Mesothelial cell of epicardium (in vitro differentiated cells): ENCODE data around the gene MARCHF10. TPM values are rescaled to one million over a fixed set of nuclear protein-coding genes. Genes with fewer than 3 reads are reported as not detected.
A peak's percentile ranks its signal among the peaks of the same experiment; 100 is the strongest.

ENCODE experiments used
- DNase-seq, 2 experiments: peaks; one replicate each; pipeline ENCODE4 v3.0.0; 2021; ENCODE audit warnings: low spot score in 2 of 2; ENCODE audit not compliant: unreplicated experiment in 2 of 2
- H3K27ac Mint-ChIP-seq: 2 replicates; pipeline ENCODE4 v1.8.0; 2021; ENCODE audit warnings: mixed read lengths
- H3K27me3 Mint-ChIP-seq: 2 replicates; pipeline ENCODE4 v1.8.0; 2021; ENCODE audit warnings: low read depth, mixed read lengths
- H3K36me3 Mint-ChIP-seq: 2 replicates; pipeline ENCODE4 v1.8.0; 2021; ENCODE audit warnings: mixed read lengths
- H3K4me1 Mint-ChIP-seq: 2 replicates; pipeline ENCODE4 v1.8.0; 2021; ENCODE audit warnings: mixed read lengths
- H3K4me3 Mint-ChIP-seq: 2 replicates; pipeline ENCODE4 v1.8.0; 2021; ENCODE audit warnings: mild to moderate bottlenecking, moderate library complexity, mixed read lengths
- H3K9me3 Mint-ChIP-seq: 2 replicates; pipeline ENCODE4 v1.8.0; 2021; ENCODE audit warnings: mixed read lengths
- total RNA-seq: library from RNA; stranded (reverse); gene quantifications from 3 replicates; pipeline ENCODE4 v1.2.1, GENCODE V29; 2021
- TF ChIP-seq, protein P1 (sequence below): fragments of 200-600 bp; sonication (generic); IDR thresholded peaks from one replicate; pipeline ENCODE4 v1.5.0; 2021; ENCODE audit warnings: antibody characterized with exemption; ENCODE audit not compliant: unreplicated experiment

MARCHF10 gene
- total RNA-seq, 1 donor from 2014 or later = 1.1 TPM

DNA sequence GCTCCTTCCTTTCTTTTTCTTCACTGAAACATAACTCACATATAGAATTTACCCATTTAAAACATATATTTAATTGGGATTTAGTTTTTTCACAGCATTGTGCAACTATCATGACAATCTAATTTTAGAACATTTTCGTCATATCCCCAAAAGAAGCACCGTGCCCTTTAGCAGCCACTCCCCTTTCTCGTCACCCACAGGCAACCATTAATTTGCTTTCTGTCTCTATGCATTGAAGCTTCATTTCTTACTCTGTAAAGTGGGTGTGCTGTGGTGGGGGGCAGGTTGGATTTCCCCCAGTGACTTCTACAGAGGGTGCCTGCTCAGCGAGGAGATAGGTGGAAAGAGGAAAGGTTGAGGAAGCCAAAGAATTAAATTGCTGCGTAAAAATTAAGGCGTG lies 144.8 kb downstream of the MARCHF10 start:
- Mint-ChIP-seq H3K27me3 (no peaks in the 10 kb centered on the region), H3K27ac (no peak overlapping the region)

DNA sequence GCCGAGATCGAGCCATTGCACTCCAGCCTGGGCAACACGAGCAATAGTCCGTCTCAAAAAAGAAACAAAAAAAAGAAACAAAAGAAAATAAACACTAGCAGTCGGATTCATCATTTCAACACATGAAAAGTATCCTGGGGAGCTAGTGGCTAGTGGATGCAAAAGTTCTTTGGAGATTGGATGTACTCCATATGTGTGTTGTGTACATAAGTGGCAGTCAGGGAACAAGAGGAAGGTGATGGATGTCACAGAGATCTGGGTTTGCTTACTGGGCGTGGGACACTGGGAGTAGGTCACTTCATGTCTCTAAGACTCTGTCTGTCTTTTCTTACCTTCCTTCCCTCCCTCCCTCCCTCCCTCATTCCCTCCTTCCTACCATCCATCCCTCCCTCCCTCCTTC lies 145.3 kb downstream of the MARCHF10 start:
- Mint-ChIP-seq H3K4me3 (no peak overlapping the region), H3K36me3 (peaks cover 16% of the 10 kb centered on the region), H3K27me3 (no peaks in the 10 kb centered on the region), H3K9me3 (peaks cover 16% of the 10 kb centered on the region), H3K4me1 (peaks cover 7% of the 10 kb centered on the region), H3K27ac (no peak overlapping the region)
- DNase-seq = no peak
- TF ChIP-seq, protein P1, sequence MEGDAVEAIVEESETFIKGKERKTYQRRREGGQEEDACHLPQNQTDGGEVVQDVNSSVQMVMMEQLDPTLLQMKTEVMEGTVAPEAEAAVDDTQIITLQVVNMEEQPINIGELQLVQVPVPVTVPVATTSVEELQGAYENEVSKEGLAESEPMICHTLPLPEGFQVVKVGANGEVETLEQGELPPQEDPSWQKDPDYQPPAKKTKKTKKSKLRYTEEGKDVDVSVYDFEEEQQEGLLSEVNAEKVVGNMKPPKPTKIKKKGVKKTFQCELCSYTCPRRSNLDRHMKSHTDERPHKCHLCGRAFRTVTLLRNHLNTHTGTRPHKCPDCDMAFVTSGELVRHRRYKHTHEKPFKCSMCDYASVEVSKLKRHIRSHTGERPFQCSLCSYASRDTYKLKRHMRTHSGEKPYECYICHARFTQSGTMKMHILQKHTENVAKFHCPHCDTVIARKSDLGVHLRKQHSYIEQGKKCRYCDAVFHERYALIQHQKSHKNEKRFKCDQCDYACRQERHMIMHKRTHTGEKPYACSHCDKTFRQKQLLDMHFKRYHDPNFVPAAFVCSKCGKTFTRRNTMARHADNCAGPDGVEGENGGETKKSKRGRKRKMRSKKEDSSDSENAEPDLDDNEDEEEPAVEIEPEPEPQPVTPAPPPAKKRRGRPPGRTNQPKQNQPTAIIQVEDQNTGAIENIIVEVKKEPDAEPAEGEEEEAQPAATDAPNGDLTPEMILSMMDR = no peak

More for the DNA sequence above, 144.8 kb downstream of the MARCHF10 start:
- Mint-ChIP-seq H3K9me3 (peaks cover 16% of the 10 kb centered on the region), H3K4me3 (no peak overlapping the region), H3K36me3 (peaks cover 14% of the 10 kb centered on the region), H3K4me1 (peaks cover 3% of the 10 kb centered on the region)
- DNase-seq = no peak
- TF ChIP-seq, protein P1 = no peak

DNA sequence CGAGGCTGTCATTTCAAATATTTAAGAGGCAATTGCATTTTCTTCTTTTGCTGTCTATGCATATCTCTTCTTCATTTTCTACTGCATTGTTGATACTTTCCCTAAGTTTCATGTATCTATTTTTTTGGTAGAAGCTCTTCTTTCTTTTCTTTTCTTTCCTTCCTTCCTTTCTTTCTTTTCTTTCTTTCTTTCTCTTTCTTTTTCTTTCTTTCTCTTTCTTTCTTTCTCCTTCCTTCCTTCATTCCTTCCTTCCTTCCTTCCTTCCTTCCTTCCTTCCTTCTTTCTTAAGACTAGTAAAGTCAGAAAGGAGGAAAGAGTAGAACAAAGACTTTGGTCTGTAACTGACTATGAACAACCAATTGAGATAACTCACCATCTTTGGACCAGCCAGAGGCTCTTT lies 146.8 kb downstream of the MARCHF10 start:
- Mint-ChIP-seq H3K9me3 (peaks cover 16% of the 10 kb centered on the region), H3K27me3 (no peaks in the 10 kb centered on the region), H3K27ac (no peak overlapping the region), H3K36me3 (peaks cover 16% of the 10 kb centered on the region), H3K4me3 (no peak overlapping the region), H3K4me1 (peaks cover 11% of the 10 kb centered on the region)
- no peak for DNase-seq
- TF ChIP-seq, protein P1 = no peak

DNA sequence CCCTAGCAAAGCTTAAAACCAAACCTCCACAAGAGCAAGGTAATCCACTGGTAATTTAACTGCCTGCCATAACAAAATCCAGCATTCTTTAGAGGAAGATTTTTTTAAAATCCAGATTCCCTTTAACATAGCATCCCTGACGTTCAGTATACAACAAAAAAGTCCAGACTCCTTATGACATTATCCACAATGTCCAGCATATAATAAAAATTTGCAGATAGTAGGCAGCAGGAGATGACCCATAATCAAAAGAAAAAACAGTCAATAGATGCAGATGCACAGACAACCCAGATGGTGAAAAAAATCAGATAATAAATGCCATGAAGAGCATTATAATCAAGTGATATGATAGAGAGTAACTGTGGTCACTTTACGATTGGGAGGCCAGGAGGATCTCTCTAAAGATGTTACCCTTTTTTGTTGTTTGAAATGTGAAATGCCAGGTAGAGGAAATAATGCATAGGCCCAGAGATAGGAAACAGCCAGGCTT lies 147.4 kb downstream of the MARCHF10 start:
- no peak for DNase-seq
- Mint-ChIP-seq H3K4me1 (peaks cover 11% of the 10 kb centered on the region), H3K9me3 (peaks cover 16% of the 10 kb centered on the region), H3K27me3 (no peaks in the 10 kb centered on the region), H3K27ac (no peak overlapping the region), H3K4me3 (no peak overlapping the region), H3K36me3 (peaks cover 16% of the 10 kb centered on the region)
- TF ChIP-seq, protein P1 = no peak

DNA sequence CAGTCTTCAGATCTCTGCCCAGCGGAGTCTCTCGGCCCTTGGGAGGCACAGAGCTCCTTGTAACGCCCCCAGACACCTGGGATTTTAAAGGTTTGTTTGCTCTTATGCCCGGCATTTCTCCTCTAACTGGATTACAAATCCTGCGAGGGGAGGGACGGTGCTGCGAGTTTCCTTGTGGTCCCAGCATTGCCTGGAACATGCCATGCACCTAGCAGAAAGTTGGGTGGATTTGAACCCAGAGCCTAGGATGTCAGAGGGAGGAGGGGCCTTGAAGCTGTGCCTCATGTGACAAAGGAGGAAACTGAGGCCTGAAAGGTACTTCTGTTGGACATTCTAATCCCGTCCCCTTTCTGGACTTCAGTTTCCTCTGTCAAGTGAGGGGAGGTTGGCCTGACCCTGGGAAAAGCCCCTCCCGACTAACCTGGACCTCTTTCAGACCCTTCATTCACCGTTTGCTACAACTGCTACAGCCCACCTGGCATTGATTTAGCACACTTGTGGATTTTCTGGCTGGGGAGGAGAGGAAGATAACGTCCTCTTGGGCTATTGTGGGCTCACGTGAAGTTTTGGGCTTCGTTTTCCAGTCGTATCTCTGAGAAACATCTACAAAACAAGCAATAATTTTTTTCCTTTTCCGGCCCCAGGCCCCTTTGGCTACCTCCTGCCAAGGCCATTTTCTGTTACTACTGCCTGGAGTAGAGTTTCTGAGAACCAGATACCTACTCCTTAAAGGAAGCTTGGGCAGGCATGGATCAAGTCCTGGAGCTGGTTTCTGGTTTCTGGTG lies 149.8 kb downstream of the MARCHF10 start:
- Mint-ChIP-seq H3K36me3 (peaks cover 13% of the 10 kb centered on the region), H3K4me1 (peaks cover 21% of the 10 kb centered on the region), H3K27ac (peak overlapping the region; percentile 71), H3K27me3 (no peaks in the 10 kb centered on the region), H3K4me3 (no peak overlapping the region), H3K9me3 (peaks cover 16% of the 10 kb centered on the region)
- TF ChIP-seq, protein P1 = no peak
- DNase-seq = no peak
